Suppressor macrophage treated with lipopolysaccharide for 1 hour (primary cell): ENCODE measurements around the gene LRRC3B.

Experiments
- DNase-seq, 3 donors: peaks; one replicate each; pipeline ENCODE4 v3.0.0-alpha.2; 2020 to 2022

LRRC3B gene

DNA sequence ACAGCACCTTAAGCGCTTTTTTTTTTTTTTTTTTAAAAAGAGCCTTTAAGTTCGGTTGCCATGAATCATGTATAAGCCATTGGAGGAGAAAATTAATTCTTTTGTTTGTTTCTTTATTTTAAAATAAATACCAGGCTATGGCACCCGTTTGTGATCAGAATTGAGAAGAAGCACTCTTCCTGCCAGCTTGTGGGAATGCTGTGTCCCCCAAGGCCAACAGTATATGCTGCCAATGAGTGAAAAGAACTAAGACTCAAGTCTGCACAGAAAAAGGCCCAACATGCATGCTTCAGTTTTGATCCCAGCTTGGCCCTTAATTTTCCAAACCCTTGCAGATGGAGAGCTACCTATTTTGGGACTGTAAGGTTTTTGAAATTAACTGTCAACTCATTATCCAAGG is 90.5 kb downstream of the LRRC3B start:
- DNase-seq: no peak

DNA sequence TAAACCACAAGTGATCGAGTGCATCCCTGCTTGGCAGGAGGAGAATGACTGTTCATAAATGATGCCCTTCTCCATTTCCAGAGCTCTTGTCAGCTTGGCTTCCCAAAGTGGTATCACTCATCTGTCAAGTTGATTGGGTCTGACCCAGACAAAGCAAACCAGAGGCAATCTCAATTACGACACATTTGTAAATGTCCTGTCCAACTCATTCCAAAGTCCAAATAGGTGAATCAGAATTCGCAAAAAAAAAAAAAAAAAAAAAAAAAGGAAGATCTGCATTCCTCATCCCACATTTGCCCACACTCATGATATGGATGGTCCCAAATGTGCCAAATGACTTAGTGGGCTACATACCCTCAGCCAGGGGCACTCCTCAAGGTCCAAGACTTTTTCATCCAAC is 91.9 kb downstream of the LRRC3B start:
- DNase-seq: no peak

GRCh38 chr3:26715431-26715830 is 92.9 kb downstream of the LRRC3B start:
- no peak for DNase-seq

GRCh38 chr3:26718315-26718714 is 95.7 kb downstream of the LRRC3B start:
- no peak for DNase-seq

DNA sequence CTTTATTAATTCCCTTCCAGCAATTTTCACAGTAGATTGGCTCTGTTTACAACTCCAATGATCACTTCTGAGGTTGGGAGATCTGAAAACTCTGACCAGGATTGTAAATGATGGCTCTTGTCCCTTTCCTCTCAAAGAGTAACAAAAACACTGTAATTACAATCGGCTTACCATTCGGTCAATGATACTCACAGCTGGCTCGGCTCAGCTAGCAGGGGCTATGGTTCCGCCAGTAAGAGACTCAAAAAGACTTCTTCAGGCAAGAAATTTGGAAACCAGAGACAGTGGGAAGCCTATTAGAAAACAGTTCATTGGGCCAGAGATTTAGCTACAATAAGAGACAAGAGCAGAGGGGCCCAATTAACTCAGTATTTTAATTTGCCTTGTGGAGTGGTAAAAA is 96.6 kb downstream of the LRRC3B start:
- DNase-seq: no peak

GRCh38 chr3:26721047-26721446 is 98.5 kb downstream of the LRRC3B start:
- DNase-seq: no peak

GRCh38 chr3:26731843-26732242 is 109.3 kb downstream of the LRRC3B start:
- no peak for DNase-seq

GRCh38 chr3:26750263-26750662 is 127.7 kb downstream of the LRRC3B start:
- DNase-seq: no peak

DNA sequence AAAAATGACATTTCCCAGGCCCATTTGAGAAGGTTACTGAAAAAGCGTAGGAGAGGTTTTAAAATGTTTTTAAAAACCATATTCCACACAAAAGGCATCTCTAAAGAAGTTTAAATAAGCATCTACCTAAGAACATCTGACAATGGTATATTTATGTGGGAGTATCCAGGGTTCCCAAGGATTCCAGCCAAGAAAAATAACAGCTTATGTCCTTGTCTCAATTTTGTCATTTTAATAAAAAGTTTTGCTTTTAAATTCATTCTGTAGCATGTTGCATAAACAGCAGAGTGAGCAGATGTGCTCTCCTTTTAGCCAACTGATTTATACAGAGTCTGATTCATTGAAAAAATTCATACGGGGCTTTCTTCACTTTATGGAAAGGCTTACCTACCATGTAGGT is 129.9 kb downstream of the LRRC3B start:
- DNase-seq: no peak

- no peak for DNase-seq
Measured at GRCh38 chr3:26753095-26753494, 130.5 kb downstream of the LRRC3B start.

GRCh38 chr3:26757978-26758377 is 135.4 kb downstream of the LRRC3B start:
- no peak for DNase-seq
